8988T (cell line): Measurements from ENCODE around the gene CPVL.

Source experiments
- DNase-seq: peaks from one replicate; pipeline ENCODE4 v3.0.0; 2011

The CPVL gene

GRCh38 chr7:28958980-28959347 lies 187.4 kb downstream of the CPVL start:
- no peak for DNase-seq

DNA sequence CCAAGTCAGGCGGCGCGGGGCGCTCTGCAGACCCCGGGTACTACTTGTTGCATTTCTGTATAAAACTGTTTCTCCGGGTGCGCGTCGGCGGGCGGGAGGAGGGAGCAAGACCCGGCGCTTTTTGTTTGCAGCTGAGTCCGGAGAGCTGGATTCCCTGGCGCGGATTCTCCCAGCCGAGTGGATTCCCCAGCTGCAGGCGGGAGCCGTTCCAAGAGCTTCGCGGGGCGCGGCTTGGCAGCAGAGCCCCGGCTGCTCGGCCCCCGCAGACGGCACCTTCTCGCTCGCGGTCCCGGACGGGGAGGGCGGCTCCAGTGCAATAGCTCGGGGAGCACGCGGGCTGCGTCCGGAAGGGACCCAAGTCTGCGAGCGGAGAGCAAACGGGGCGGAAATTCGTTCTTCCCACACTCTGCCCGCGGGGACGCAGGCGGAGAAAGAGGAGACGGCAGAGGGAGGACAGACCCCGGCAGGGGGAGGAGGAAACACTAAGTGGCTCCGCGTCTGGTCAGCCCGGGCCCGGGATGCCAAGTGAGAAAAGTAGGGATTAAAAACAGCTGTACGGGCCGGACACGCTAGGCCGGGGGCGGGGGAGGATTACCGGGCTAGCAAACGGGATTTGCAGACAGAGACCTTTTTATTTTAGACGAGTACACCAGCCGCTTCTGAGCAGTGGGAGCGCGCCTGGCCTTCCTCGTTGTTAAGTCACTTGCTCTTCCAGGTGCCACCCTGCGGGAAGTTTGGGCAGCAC lies 187.9 kb downstream of the CPVL start, which contains the start of gene TRIL:
Gene TRIL, minus strand, starts transcription at position 96 of the 745 bp plus-strand sequence. CDS start 284 bp downstream, outside the sequence.
- DNase-seq, result no peak

DNA sequence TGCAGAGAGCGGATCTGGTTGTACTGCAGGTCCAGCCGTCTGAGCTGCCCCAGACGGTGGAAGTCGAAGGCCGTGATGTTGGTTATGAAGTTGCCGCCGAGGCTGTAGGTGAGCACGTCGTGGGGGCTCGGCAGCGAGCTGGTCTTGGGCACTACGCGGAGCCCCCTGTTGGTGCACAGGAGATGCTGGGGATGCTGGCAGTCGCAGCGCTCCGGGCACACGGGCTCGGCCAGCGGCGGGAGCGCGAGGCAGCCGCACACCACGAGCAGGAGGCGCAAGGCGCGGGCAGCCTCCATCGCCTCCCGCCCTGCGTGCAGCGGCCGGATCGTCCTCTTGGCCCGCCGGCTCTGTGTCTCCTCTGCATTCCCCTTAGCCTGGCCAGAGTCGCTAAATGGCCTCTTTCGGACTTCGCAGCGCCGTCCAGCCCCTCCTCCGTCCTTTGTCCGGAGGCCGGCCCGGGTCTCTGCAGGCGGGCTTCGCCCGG lies 188.5 kb downstream of the CPVL start:
- DNase-seq, result no peak

DNA sequence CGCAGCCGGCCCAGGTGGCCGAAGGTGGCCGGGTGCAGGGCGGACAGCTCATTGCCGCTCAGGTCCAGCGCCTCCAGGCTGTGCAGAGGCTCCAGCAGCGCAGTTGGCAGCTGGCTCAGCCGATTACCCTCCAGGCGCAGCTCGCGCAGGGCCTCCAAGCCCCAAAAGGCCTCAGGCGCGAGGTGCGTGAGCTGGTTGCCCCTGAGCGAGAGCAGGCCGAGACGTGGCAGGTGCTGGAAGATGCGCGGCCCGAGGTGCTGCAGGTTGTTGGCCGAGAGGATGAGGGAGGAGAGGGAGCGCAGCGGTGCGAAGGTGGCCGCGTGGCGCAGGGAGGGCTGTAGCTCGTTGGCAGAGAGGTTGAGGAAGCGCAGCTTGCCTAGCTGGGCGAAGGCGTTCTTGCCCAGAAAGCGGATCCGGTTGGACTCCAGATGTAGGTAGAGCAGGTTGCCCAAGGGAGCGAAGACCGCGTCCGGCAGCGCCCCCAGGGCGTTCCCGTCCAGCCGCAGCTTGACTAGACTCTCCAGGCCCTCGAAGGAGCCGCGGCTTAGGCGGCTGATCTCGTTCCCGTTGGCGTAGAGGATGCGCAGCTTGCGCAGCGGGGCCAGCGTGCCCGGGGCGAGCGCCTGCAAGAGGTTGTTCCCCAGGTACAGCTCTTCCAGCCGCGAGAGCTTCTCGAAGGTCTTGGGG lies 189.1 kb downstream of the CPVL start:
- DNase-seq, result no peak

GRCh38 chr7:28956608-28957063 lies 189.7 kb downstream of the CPVL start:
- peak; percentile 92 for DNase-seq

GRCh38 chr7:28955718-28956607 lies 190.4 kb downstream of the CPVL start:
- peak; percentile 89 for DNase-seq

DNA sequence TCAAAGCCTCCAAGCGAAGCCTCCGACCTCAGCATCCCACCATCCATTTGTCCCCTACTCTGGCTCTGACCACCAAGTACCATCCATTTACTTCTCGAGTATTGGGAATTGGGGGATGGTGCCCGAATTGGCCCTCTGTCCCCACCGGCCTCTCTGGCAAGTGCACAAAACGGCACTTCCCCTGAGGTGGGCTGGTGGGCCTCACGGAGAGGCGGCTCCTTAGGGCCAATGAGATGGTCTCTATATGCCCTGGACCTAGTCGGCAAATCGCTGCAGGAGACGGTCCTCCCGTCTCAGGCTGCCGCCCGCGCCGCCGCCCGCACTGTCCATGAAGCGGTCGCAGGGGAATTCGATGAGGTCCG lies 191.0 kb downstream of the CPVL start:
- DNase-seq, result no peak

DNA sequence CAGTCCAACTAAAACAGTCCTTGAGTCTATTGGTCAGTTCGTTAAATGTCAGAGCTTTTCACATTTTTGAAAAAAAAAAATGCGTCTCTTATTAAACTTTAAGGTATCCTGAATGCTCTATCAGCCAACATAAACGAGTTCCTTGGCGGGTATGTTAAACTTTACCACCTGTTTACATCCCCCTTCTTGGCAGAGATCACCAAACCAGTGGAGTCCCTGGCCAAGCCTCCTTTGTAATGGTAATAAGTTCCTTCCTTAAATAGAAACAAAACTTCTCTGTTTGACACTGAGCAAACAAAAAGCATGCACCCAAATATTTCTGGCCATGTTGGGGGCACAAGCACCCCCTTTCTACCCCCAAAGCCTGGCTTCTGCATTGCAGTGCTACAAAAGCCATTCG lies 191.4 kb downstream of the CPVL start:
- DNase-seq, result no peak

DNA sequence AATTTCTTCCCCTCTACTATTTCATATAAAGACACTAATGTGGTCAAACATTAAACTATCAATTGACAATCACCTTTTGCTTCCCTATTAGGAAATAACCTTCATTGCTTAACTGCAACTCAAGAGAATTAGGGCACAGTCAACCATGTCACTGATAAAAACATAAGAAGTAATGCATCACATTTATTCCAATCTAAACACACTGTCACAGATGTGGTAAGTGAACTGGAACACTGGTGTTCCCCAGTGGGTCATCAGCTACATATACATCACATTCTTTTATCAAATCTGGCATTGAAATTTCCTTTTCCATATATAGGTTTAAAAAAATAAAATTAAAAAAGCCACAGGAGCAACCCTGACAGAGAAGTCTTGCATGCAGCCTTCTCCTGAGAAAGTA lies 191.9 kb downstream of the CPVL start:
- DNase-seq, result no peak

GRCh38 chr7:28953633-28954032 lies 192.7 kb downstream of the CPVL start:
- DNase-seq, result no peak
